DMS114 treated with DMSO at 0.1 percent for 48 hours (cell line): ENCODE results near the gene LGR5.
"Not testable (repeated sequence)": the region's sequence is repeated elsewhere in the genome, so short reads cannot be mapped to it uniquely, and the experiment has no call there.

Experiments used
- DNase-seq: peaks from one replicate; lab custom pipeline; 2025; ENCODE audit not compliant: unreplicated experiment; lab: John Stamatoyannopoulos, UW

LGR5 gene

GRCh38 chr12:71472441-71472911, 32.9 kb downstream of the LGR5 start:
- DNase-seq = no peak

DNA sequence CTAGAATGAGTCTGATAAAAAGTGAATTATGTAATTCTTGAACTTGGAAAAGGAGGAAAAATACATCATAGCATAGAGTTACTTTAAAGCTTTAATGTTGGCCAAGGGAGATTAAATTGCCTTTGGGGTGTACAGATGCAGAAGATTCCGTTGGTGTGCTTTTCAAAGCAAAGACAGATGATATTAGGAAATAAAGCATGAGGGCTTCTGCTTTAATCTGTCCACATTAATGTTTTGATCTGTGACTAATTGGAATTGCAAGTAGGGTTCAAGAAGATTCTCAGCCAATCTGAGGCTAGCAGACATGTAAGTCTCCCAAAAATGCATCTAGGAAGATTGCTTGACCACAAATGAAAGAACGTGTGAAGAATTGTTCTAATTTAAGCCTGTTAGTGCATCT, 35.2 kb downstream of the LGR5 start:
- no peak for DNase-seq

DNA sequence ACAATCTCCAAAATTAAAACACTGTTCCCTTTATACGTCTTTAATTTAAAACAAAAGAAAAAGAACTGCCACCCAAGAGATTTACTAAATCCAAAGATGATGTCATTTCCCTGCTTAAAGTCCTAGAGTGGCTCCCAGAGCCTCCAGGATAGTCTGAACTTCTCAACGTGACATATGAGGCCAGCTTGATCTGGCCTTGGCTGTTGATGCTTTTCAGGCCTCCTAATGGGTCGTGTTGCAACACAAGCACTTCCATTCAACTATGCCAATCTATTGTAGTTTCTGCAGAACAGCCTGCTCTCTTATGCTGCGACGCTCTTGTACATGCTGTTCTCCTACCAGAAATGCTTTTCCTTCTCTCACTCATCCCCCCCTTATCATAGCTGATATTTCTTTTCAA, 35.7 kb downstream of the LGR5 start:
- DNase-seq = no peak

DNA sequence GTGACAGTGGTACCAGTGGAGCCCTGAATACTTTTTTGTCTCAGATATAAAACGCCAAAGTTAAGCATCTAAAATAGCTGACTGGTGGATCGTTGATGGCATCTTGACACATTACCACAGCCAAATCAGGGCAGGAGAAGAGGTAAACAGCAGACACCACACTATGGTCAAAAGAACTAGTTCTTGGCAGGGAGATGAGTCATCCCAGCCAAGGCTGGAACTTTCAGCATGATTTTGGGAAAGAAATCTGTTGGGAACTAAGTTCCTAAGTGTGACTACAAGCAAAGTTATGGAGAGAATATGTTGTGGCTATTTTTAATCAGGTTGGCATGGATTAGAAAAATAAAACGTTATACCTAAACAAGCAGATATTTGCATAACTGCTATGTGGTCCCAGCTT, 36.9 kb downstream of the LGR5 start:
- no peak for DNase-seq

GRCh38 chr12:71477609-71478008, 38.0 kb downstream of the LGR5 start:
- no peak for DNase-seq

GRCh38 chr12:71478270-71478669, 38.7 kb downstream of the LGR5 start:
- DNase-seq = no peak

- no peak for DNase-seq
These were observed 44.8 kb downstream of the LGR5 start for GRCh38 chr12:71484272-71484905.

DNA sequence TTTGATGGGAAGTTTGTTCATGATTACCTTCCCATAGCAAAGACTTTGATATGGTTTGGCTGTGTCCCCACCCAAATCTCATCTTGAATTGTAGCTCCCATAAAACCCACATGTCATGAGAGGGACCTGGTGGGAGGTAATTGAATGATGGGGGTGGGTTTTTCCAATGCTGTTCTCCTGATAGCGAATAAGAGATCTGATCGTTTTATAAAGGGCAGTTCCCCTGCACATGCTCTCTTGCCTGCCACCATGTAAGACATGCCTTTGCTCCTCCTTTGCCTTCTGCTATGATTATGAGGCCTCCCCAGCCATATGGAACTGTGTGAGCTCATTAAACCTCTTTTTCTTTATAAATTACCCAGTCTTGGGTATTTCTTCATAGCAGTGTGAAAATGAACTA, 51.2 kb downstream of the LGR5 start:
- DNase-seq = not testable (repeated sequence)

DNA sequence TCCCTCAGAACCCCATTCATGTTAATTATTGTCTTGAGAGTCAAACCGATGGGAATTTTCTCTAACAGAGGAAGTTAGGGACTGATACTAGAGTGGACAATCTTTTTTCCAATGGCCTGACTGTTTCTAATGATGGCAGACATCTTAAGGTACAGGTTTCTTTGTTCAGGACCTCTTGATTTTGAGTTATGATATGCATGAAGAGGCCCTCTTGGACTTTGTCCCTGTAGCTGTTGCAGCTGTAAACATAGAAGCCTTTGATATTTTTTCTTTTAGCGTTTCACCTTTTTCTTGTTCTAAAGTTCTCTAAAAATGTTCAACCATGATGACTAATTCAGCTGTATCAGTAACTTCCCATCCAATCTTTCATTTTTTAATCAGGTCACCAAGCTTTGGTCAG, 53.0 kb downstream of the LGR5 start:
- DNase-seq = no peak

GRCh38 chr12:71499834-71500233, 60.2 kb downstream of the LGR5 start:
- no peak for DNase-seq

- DNase-seq = no peak
These were observed 64.2 kb downstream of the LGR5 start for GRCh38 chr12:71503579-71504391.

GRCh38 chr12:71504476-71504875, 64.9 kb downstream of the LGR5 start:
- DNase-seq = no peak

GRCh38 chr12:71509705-71510104, 70.1 kb downstream of the LGR5 start:
- no peak for DNase-seq

- no peak for DNase-seq
These were observed 77.7 kb downstream of the LGR5 start for GRCh38 chr12:71517145-71517846.

DNA sequence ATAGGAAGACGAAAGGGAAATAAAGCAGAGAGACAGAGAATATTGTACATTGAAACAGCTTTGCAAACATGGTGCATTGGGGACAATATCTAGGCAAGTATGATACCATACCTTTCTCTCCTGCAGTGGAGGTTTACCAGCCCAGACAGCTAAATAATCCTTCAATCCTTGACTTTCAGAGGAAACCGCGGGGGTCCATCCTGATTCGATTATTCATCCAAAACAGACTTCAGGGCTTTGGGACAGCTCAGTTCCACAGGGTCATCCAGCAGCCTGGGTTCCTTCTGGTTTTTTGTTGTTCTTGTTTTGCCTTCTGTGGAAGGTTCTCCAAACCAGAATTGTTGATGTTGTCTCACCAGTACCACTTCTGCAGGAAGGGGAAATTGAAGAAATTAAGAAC, 81.5 kb downstream of the LGR5 start:
- DNase-seq = no peak

- DNase-seq = no peak
These were observed 85.0 kb downstream of the LGR5 start for GRCh38 chr12:71524626-71525025.

DNA sequence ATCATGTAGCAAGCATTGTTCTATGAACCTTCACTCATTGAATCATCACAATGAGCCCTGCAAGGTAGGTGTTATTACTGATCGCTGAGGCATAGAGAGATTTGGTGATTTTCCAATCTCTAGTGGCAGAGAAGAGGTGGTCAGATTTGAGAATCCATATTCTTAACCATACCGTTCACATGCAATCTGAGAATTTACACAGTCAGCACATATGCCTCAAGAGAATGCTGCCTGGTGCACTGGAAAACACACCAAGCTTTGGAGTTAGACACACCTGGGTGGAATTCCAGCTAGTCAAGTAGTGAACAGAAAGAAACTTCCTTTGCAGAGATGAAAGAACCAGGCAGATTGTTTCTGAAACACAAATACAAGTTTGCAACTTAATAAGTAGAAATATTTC, 94.1 kb downstream of the LGR5 start:
- DNase-seq = no peak

- DNase-seq = no peak
These were observed 96.8 kb downstream of the LGR5 start for GRCh38 chr12:71536279-71536938.

- no peak for DNase-seq
These were observed 97.5 kb downstream of the LGR5 start for GRCh38 chr12:71536939-71537622.

DNA sequence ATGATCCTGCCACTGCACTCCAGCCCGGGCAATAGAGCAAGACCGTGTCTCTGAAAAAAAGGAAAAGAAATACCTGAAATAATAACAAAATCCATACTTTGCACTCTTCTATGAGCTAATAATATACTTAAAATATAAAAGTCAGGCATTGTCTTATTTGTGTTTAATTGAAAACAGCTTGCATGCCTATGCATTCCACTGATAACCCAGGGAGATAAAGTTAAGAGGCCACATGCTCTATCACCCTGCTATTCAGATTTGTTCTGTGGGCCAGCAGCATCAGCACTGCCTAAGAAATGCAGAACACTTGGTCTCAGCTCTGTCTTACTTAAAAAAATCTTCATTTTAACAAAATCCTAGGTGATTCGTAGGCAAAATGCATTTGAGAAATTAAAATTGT, 99.2 kb downstream of the LGR5 start:
- no peak for DNase-seq

- DNase-seq = no peak
These were observed 102.0 kb downstream of the LGR5 start for GRCh38 chr12:71541583-71541982.
